Measurements from ENCODE around the gene BMP8B. TPM values are rescaled to one million over a fixed set of nuclear protein-coding genes. Genes with fewer than 3 reads are reported as not detected.

The BMP8B gene
- total and polyA plus RNA-seq, 2 of the 8 experiments (the other 6 are each of a cell fraction or from before 2014, with no cell fraction given): 0.37 to 0.50 TPM

DNA sequence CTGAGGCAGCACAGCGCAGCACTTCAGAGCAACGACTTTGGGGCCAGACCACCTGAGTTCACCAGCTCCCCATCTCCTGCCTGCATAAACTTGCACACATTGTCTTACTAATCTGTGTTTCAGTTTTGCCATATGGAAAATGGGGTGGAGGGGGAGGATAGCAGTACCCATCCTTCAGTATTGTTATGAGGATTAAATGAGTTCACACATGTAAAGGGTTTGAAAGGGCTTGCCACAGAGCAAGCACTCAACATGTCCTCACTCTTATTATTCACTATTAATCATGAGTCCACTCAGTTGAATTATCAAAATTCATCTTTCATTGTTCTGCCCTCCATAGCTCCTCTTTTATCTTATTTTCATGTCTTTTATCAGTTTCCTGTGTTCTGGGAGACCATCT lies 40.1 kb upstream of the BMP8B start:
- no peaks in the 10 kb centered on the region for H3K27me3 ChIP-seq (replicated peaks in 1 of 4; ENCODE audit: control insufficient read depth in 3 of 4, extremely low read depth in 1 of 4, insufficient read depth in 3 of 4, low read length in 3 of 4)
- H2BK12ac ChIP-seq (ENCODE audit: low read depth, low read length): no peak overlapping the region
- H4K91ac ChIP-seq (replicated peaks; ENCODE audit: insufficient read length, low read length): no peak overlapping the region
- FAIRE-seq: no peak
- ChIA-PET CTCF (ENCODE audit: partially characterized antibody) (interaction anchor here (0.9 to 3.7 kb wide), 8 partner anchors 11 to 203 kb away, joined by 3 to 15 read pairs (median 4); partner anchors contain the start of gene MYCL), POLR2A (ENCODE audit: partially characterized antibody) (no interaction called here)
- H4K20me1 ChIP-seq (replicated peaks in 1 of 2; ENCODE audit: control insufficient read depth in 1 of 2, insufficient read depth in 2 of 2, low read length in 2 of 2): no peaks in the 10 kb centered on the region
- no peak overlapping the region for H4K8ac ChIP-seq (ENCODE audit: extremely low read depth, insufficient read depth, low read length)
- no peak overlapping the region for H2BK20ac ChIP-seq (ENCODE audit: low read length)
- no peaks in the 10 kb centered on the region for H3K79me1 ChIP-seq (ENCODE audit: low read depth, low read length)
- H3K14ac ChIP-seq (ENCODE audit: insufficient read length): no peak overlapping the region
- no peak overlapping the region for H3K18ac ChIP-seq (ENCODE audit: extremely low read depth, low read length)
- H3K27ac ChIP-seq (ENCODE audit: low read depth, low read length): no peak overlapping the region
- H3K23me2 ChIP-seq (ENCODE audit: low read depth, low read length): no peaks in the 10 kb centered on the region
- no peak overlapping the region for H4K5ac ChIP-seq (ENCODE audit: insufficient read length, low read depth, low read length)
- H3K79me2 ChIP-seq (ENCODE audit: control insufficient read depth in 1 of 2, insufficient read depth in 2 of 2, low read length in 2 of 2): no peaks in the 10 kb centered on the region
- H3K36me3 ChIP-seq (ENCODE audit: control insufficient read depth in 2 of 4, insufficient read depth in 4 of 4, low read length in 3 of 4): no peaks in the 10 kb centered on the region
- no peak overlapping the region for H3K56ac ChIP-seq (replicated peaks; ENCODE audit: insufficient read length, low read depth, low read length)
- H2BK5ac ChIP-seq (ENCODE audit: low read depth, low read length): no peak overlapping the region
- no peak overlapping the region for H3K4me2 ChIP-seq (ENCODE audit: insufficient read depth in 1 of 2, low read depth in 2 of 2, low read length in 2 of 2)
- TF ChIP-seq RBBP5 (IDR thresholded peaks at IDR 0.05; ENCODE audit: borderline replicate concordance, low read depth, low read length) (no peak), TEAD4 (IDR thresholded peaks at IDR 0.05; ENCODE audit: low read depth, low read length) (no peak), CHD1 (IDR thresholded peaks at IDR 0.05; ENCODE audit: low read depth, low read length) (no peak), HDAC2 (IDR thresholded peaks at IDR 0.05; ENCODE audit: borderline replicate concordance in 1 of 2, low read depth in 2 of 2, low read length in 2 of 2) (no peak), TBP (IDR thresholded peaks at IDR 0.05; ENCODE audit: low read depth, low read length) (no peak)
- TF ChIP-seq, protein P1, sequence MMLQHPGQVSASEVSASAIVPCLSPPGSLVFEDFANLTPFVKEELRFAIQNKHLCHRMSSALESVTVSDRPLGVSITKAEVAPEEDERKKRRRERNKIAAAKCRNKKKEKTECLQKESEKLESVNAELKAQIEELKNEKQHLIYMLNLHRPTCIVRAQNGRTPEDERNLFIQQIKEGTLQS (IDR thresholded peaks at IDR 0.05; ENCODE audit: insufficient read depth, low read depth, low read length): no peak
- DNase-seq (ENCODE audit: low read depth in 1 of 2, low spot score in 2 of 2): no peak
- H2BK120ac ChIP-seq (replicated peaks; ENCODE audit: low read depth, low read length): no peak overlapping the region
- no peak overlapping the region for H3K9ac ChIP-seq (replicated peaks in 1 of 4; ENCODE audit: extremely low read depth in 1 of 4, low read depth in 3 of 4, low read length in 3 of 4)
- 80% methylated on average over 2 of the region's 2 CpGs; no CpG with 5 or more reads in 1 of the 2 experiments for WGBS, 2 experiments (ENCODE audit: extremely low coverage in 1 of 2, insufficient coverage in 1 of 2, insufficient read length in 1 of 2, insufficient replicate concordance in 2 of 2, low coverage in 1 of 2, low lambda C conversion rate in 2 of 2, missing lambda C conversion rate in 1 of 2)
- no peak overlapping the region for H3K4me3 ChIP-seq (ENCODE audit: extremely low read depth in 1 of 4, insufficient read depth in 2 of 4, low read depth in 3 of 4, low read length in 4 of 4)
- no peak overlapping the region for H3K4ac ChIP-seq (replicated peaks; ENCODE audit: insufficient read length, low read depth, low read length)
- H3K9me3 ChIP-seq (ENCODE audit: insufficient read depth in 2 of 2, low read depth in 1 of 2, low read length in 1 of 2): no peaks in the 10 kb centered on the region
- no peaks in the 10 kb centered on the region for H3K4me1 ChIP-seq (replicated peaks in 1 of 4; ENCODE audit: control insufficient read depth in 3 of 4, insufficient read depth in 4 of 4, low read length in 3 of 4)
- H2AFZ ChIP-seq (ENCODE audit: low read length): no peak overlapping the region
- H3K23ac ChIP-seq (ENCODE audit: insufficient read length): no peak overlapping the region
- H2AK5ac ChIP-seq (ENCODE audit: low read depth, low read length): no peak overlapping the region
- no peak overlapping the region for H2BK15ac ChIP-seq (ENCODE audit: low read length)
